ENCODE measurements around the gene CRIP1. TPM values are rescaled to one million over a fixed set of nuclear protein-coding genes. Genes with fewer than 3 reads are reported as not detected.

Gene CRIP1
- total RNA-seq, 4 donors from 2014 or later = 8.2 to 35.6 (median 24.7) TPM

- intact Hi-C loops (cut with DNase I) = no loop called here
- Histone ChIP-seq H3K9me3 (no peaks in the 10 kb centered on the region), H3K27ac (no peak overlapping the region), H3K27me3 (no peaks in the 10 kb centered on the region), H3K36me3 (peaks cover 16 to 86% (median 23%) of the 10 kb centered on the region in 3 donors), H3K4me3 (no peak overlapping the region), H3K4me1 (no peaks in the 10 kb centered on the region)
- no peak for DNase-seq
- TF ChIP-seq CTCF (IDR thresholded peaks at IDR 0.05) = no peak
- TF ChIP-seq POLR2A (IDR thresholded peaks at IDR 0.05) = no peak
- WGBS, 2 donors = 91 to 100% methylated on average over 4 to 9 of the region's 22 CpGs
These were observed 30.7 kb upstream of the CRIP1 start for GRCh38 chr14:105455766-105456660.

- Histone ChIP-seq H3K27ac (no peak overlapping the region), H3K4me1 (no peaks in the 10 kb centered on the region), H3K9me3 (no peaks in the 10 kb centered on the region), H3K36me3 (peaks cover 16 to 89% (median 30%) of the 10 kb centered on the region in 3 donors), H3K4me3 (no peak overlapping the region), H3K27me3 (no peaks in the 10 kb centered on the region)
- WGBS, 2 donors = 100% methylated on average over 1 of the region's 22 CpGs; no CpG with 5 or more reads in 1 of the 2 donors
- TF ChIP-seq POLR2A (IDR thresholded peaks at IDR 0.05) = no peak
- TF ChIP-seq CTCF (IDR thresholded peaks at IDR 0.05) = no peak
- intact Hi-C loops (cut with DNase I) = no loop called here
- DNase-seq = no peak
These were observed 29.7 kb upstream of the CRIP1 start for GRCh38 chr14:105456736-105457617.

- WGBS, 2 donors = 94 to 96% methylated on average over 2 to 3 of the region's 18 CpGs
- H3K4me1 ChIP-seq = no peaks in the 10 kb centered on the region
- TF ChIP-seq CTCF (IDR thresholded peaks at IDR 0.05) = no peak
- TF ChIP-seq POLR2A (IDR thresholded peaks at IDR 0.05) = no peak
- DNase-seq = no peak
- intact Hi-C loops (cut with DNase I) = no loop called here
- H3K36me3 ChIP-seq = peaks cover 10 to 89% (median 30%) of the 10 kb centered on the region in 3 donors
- H3K27ac ChIP-seq = no peak overlapping the region
- H3K27me3 ChIP-seq = no peaks in the 10 kb centered on the region
- H3K4me3 ChIP-seq = no peak overlapping the region
- no peaks in the 10 kb centered on the region for H3K9me3 ChIP-seq
These were observed 28.7 kb upstream of the CRIP1 start for GRCh38 chr14:105458010-105458409.

- no peak for DNase-seq
- no peaks in the 10 kb centered on the region for H3K27me3 ChIP-seq
- H3K36me3 ChIP-seq = peaks cover 16 to 89% (median 32%) of the 10 kb centered on the region in 3 donors
- no peaks in the 10 kb centered on the region for H3K4me1 ChIP-seq
- WGBS, 2 donors = no CpG with 5 or more reads among the region's 14 CpGs
- H3K4me3 ChIP-seq = no peak overlapping the region
- intact Hi-C loops (cut with DNase I) = no loop called here
- TF ChIP-seq POLR2A (IDR thresholded peaks at IDR 0.05) (no peak), CTCF (IDR thresholded peaks at IDR 0.05) (no peak)
- no peaks in the 10 kb centered on the region for H3K9me3 ChIP-seq
- H3K27ac ChIP-seq = no peak overlapping the region
These were observed 28.1 kb upstream of the CRIP1 start for GRCh38 chr14:105458571-105458970.

All from esophagus squamous epithelium (tissue), 5 donors.